K562 (cell line): Measurements from ENCODE around the gene AGPAT2. TPM values are rescaled to one million over a fixed set of nuclear protein-coding genes. Genes with fewer than 3 reads are reported as not detected.

Experiments
- BHLHE40 ChIP-seq: IDR thresholded peaks from 2 replicates; pipeline ENCODE4 v1.6.1; 2011; ENCODE audit warnings: low read length, improper control_type of control experiment
- CBFA2T2 ChIP-seq: fragments of 450-650 bp; conservative IDR thresholded peaks from 2 replicates; pipeline ENCODE4 v1.6.1; 2017; ENCODE audit warnings: mild to moderate bottlenecking
- CREB5 ChIP-seq: fragments of 250-450 bp; sonication (Bioruptor Pico); IDR thresholded peaks from 2 replicates; pipeline ENCODE4 v1.5.0; 2020; ENCODE audit warnings: mild to moderate bottlenecking
- ERF ChIP-seq: fragments of 450-650 bp; formaldehyde crosslinking; IDR thresholded peaks from 2 replicates; pipeline ENCODE4 v1.4.0; 2020; ENCODE audit warnings: mild to moderate bottlenecking, mixed read lengths
- GABPB1 ChIP-seq: sonication (generic); formaldehyde crosslinking; IDR thresholded peaks from 2 replicates; pipeline ENCODE4 v1.8.0; 2022; ENCODE audit warnings: mild to moderate bottlenecking, missing genetic modification reagents
- HNRNPH1 ChIP-seq: fragments of 200-400 bp; formaldehyde crosslinking; optimal IDR thresholded peaks from 2 replicates; pipeline ENCODE3; 2017; ENCODE audit warnings: low read depth, mild to moderate bottlenecking, low read length, moderate library complexity
- ILF3 ChIP-seq: fragments of 450-650 bp; IDR thresholded peaks from 2 replicates; pipeline ENCODE4 v1.6.1; 2018; ENCODE audit warnings: antibody characterized with exemption, mild to moderate bottlenecking, moderate library complexity, borderline replicate concordance
- MTA3 ChIP-seq: fragments of 450-650 bp; formaldehyde crosslinking; IDR thresholded peaks from 2 replicates; pipeline ENCODE4 v1.6.1; 2017; ENCODE audit warnings: mild to moderate bottlenecking, borderline replicate concordance
- POLR2AphosphoS5 ChIP-seq: IDR thresholded peaks from 2 replicates; pipeline ENCODE4 v1.6.1; 2011; ENCODE audit warnings: mild to moderate bottlenecking, low read depth, low read length, moderate library complexity; ENCODE audit not compliant: control insufficient read depth, insufficient read depth
- TCFL5 ChIP-seq: fragments of 250-450 bp; sonication (Bioruptor Pico); conservative IDR thresholded peaks from 2 replicates; pipeline ENCODE4 v1.6.1; 2021; ENCODE audit warnings: mild to moderate bottlenecking, moderate library complexity, matching md5 sums
- TOE1 ChIP-seq, 2 experiments: fragments of 450-650 bp in 1 of 2; sonication (generic) in 1 of 2; formaldehyde crosslinking in 1 of 2; IDR thresholded peaks; 2 replicates each; pipeline versions ENCODE4 v1.7.1 to v1.8.0; 2016 to 2022; ENCODE audit warnings: borderline replicate concordance in 2 of 2, mild to moderate bottlenecking in 2 of 2, antibody characterized with exemption in 1 of 2, inconsistent platforms in 1 of 2, low read depth in 1 of 2, missing genetic modification reagents in 1 of 2, moderate library complexity in 1 of 2
- TRIM25 ChIP-seq: fragments of 450-650 bp; IDR thresholded peaks from 2 replicates; pipeline ENCODE4 v1.7.0; 2016; ENCODE audit warnings: borderline replicate concordance
- USF2 ChIP-seq: sonication (generic); formaldehyde crosslinking; IDR thresholded peaks from 2 replicates; pipeline ENCODE4 v1.5.0; 2020; ENCODE audit warnings: missing genetic modification reagents
- ZBTB26 ChIP-seq: fragments of 450-650 bp; formaldehyde crosslinking; IDR thresholded peaks from 2 replicates; pipeline ENCODE4 v1.4.0; 2022; ENCODE audit warnings: missing genetic modification characterization
- ZFX ChIP-seq: sonication (generic); formaldehyde crosslinking; IDR thresholded peaks from 2 replicates; pipeline ENCODE4 v1.8.0; 2022; ENCODE audit warnings: mild to moderate bottlenecking, missing genetic modification reagents, moderate library complexity
- ZKSCAN1 ChIP-seq: fragments of 150-350 bp; IDR thresholded peaks from 2 replicates; pipeline ENCODE4 v1.6.1; 2016; ENCODE audit warnings: low read depth, low read length
- ZNF76 ChIP-seq: fragments of 250-450 bp; sonication (Bioruptor Pico); IDR thresholded peaks from 2 replicates; pipeline ENCODE4 v1.4.0; 2020; ENCODE audit warnings: mild to moderate bottlenecking, moderate library complexity, borderline replicate concordance
- ZZZ3 ChIP-seq: fragments of 450-650 bp; IDR thresholded peaks from 2 replicates; pipeline ENCODE4 v1.6.1; 2016; ENCODE audit warnings: antibody characterized with exemption, mild to moderate bottlenecking, moderate library complexity
- polyA plus RNA-seq, 8 experiments: library from polyadenylated mRNA; depleted of rRNA in 4 of 8; stranded (reverse) in 5 of 8; unstranded in 3 of 8; fragments of >200 nt; fragmentation: Nextera tagmentation in 2 of 8; fragmentation: Illumina TruSeq in 1 of 8; extraction: Ambion mirVana in 2 of 8; extraction: Trizol in 1 of 8; gene quantifications; 2 replicates each; pipeline versions ENCODE4 v1.2.1 to v1.2.3, GENCODE V29; 2011 to 2014; ENCODE audit warnings: inconsistent platforms in 1 of 8, missing spikeins in 1 of 8
- total RNA-seq, 7 experiments: library from RNA; depleted of rRNA in 6 of 7; stranded (reverse); fragments of >200 nt in 6 of 7; fragmentation: Illumina TruSeq in 2 of 7; extraction: Trizol in 2 of 7; gene quantifications; 2 replicates each; pipeline versions ENCODE4 v1.2.1 to v1.2.3, GENCODE V29; 2011 to 2021; ENCODE audit warnings: low replicate concordance in 1 of 7
- TF ChIP-seq, protein P1 (sequence below): sonication (generic); formaldehyde crosslinking; IDR thresholded peaks from 2 replicates; pipeline ENCODE4 v1.9.0; 2022; ENCODE audit warnings: mild to moderate bottlenecking, missing genetic modification reagents
- TF ChIP-seq, protein P2 (sequence below): fragments of 250-450 bp; sonication (Bioruptor Pico); IDR thresholded peaks from 2 replicates; pipeline ENCODE4 v1.9.0; 2021; ENCODE audit warnings: mild to moderate bottlenecking

The AGPAT2 gene
- total and polyA plus RNA-seq, 9 of the 15 experiments (the other 6 are each of a cell fraction or from before 2014, with no cell fraction given) = 0.13 to 54.5 (median 23.9) TPM

DNA sequence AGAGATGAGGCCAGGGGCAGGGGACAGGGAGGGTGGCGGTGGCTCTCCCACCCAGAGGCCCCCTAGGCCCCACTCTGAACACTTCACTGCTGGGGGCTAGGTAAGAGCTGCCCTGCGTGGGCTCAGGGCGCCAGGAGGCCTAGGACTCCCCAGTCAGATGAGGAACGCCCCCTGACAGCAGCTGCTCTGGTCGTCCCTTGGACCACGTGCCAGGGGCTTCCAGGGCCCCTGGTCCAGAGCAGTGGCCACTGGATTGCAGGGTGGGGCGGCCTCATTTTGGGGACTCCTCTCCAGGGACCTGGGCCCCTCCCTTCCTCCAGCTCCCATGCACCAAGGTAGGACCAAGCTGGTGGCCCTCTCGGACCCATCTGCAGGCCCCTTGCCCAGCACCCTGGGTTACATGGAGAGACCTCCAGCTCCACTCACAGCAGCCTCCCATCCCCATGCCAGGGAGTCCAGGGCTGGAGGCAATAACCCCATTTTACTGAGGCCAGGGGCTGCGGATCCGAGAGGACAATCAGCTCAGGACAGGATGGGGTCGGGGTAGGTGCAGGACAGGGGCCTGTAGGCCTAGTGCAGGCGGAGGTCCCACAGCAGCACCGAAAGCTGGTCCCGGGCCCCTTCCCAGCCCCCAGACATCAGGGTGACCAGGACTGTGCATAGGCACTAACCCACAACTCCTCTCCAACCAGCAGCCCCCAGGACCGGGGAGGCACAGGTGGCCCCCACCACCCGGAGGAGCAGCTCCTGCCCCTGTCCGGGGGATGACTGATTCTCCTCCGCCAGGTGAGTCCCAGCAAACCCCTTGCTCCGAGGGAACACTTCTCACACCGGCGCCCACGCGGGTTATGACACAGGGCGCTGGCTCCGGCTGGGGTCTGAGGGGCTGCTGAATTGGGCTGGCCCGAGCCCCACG, 23.0 kb downstream of the AGPAT2 start (continued):
- TF ChIP-seq, protein P1, sequence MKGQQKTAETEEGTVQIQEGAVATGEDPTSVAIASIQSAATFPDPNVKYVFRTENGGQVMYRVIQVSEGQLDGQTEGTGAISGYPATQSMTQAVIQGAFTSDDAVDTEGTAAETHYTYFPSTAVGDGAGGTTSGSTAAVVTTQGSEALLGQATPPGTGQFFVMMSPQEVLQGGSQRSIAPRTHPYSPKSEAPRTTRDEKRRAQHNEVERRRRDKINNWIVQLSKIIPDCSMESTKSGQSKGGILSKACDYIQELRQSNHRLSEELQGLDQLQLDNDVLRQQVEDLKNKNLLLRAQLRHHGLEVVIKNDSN (CRISPR knock-in tag) = peak; percentile 49; the same call in 1 of the 2 replicates
- TF ChIP-seq CREB5 (CRISPR knock-in tag) (no peak), MTA3 (0 out of 2 replicates have a peak, but pooled peaks have one; percentile 14), GABPB1 (CRISPR knock-in tag) (no peak; the same call in 1 of the 2 replicates), TOE1 (IDR thresholded peaks at IDR 0.05; ENCODE audit: borderline replicate concordance) (no peak), TOE1 (CRISPR knock-in tag; IDR thresholded peaks at IDR 0.05; ENCODE audit: borderline replicate concordance, low read depth) (no peak), ZFX (peak; percentile 52), ZKSCAN1 (no peak), ERF (CRISPR knock-in tag) (no peak), TCFL5 (no peak), ILF3 (no peak), HNRNPH1 (no peak), ZNF76 (CRISPR knock-in tag) (no peak), ZZZ3 (no peak), TRIM25 (no peak), POLR2AphosphoS5 (no peak), USF2 (peak; percentile 29; the same call in 1 of the 2 replicates), BHLHE40 (no peak), ZBTB26 (CRISPR knock-in tag) (no peak), CBFA2T2 (0 out of 2 replicates have a peak, but pooled peaks have one; percentile 12)
- TF ChIP-seq, protein P2, sequence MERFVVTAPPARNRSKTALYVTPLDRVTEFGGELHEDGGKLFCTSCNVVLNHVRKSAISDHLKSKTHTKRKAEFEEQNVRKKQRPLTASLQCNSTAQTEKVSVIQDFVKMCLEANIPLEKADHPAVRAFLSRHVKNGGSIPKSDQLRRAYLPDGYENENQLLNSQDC (CRISPR knock-in tag) = no peak
